ENCODE results near the gene FAM98C.

GRCh38 chr19:38369584-38369983 lies 33.3 kb upstream of the FAM98C start:
- TF ChIP-seq, protein P1, sequence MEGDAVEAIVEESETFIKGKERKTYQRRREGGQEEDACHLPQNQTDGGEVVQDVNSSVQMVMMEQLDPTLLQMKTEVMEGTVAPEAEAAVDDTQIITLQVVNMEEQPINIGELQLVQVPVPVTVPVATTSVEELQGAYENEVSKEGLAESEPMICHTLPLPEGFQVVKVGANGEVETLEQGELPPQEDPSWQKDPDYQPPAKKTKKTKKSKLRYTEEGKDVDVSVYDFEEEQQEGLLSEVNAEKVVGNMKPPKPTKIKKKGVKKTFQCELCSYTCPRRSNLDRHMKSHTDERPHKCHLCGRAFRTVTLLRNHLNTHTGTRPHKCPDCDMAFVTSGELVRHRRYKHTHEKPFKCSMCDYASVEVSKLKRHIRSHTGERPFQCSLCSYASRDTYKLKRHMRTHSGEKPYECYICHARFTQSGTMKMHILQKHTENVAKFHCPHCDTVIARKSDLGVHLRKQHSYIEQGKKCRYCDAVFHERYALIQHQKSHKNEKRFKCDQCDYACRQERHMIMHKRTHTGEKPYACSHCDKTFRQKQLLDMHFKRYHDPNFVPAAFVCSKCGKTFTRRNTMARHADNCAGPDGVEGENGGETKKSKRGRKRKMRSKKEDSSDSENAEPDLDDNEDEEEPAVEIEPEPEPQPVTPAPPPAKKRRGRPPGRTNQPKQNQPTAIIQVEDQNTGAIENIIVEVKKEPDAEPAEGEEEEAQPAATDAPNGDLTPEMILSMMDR (IDR thresholded peaks at IDR 0.05; ENCODE audit: low read depth, low read length): no peak
- TF ChIP-seq, protein P2, sequence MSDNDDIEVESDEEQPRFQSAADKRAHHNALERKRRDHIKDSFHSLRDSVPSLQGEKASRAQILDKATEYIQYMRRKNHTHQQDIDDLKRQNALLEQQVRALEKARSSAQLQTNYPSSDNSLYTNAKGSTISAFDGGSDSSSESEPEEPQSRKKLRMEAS (IDR thresholded peaks at IDR 0.05; ENCODE audit: low read depth, low read length): no peak
- TF ChIP-seq POLR2A (IDR thresholded peaks at IDR 0.05; ENCODE audit: extremely low read depth, insufficient read length) (no peak), MYC (IDR thresholded peaks at IDR 0.05; ENCODE audit: low read depth, low read length) (no peak)
